WTC11 (cell line): Measurements from ENCODE around the gene DMBX1.

Source experiments
- CBFB ChIP-seq: sonication (generic); formaldehyde crosslinking; IDR thresholded peaks from 2 replicates; pipeline ENCODE4 v1.8.1; 2022; ENCODE audit warnings: mild to moderate bottlenecking, low read depth, missing genetic modification reagents
- ELF4 ChIP-seq: sonication (generic); formaldehyde crosslinking; IDR thresholded peaks from 2 replicates; pipeline ENCODE4 v1.8.1; 2022; ENCODE audit warnings: low read depth, mild to moderate bottlenecking, moderate library complexity, missing genetic modification reagents
- FOXP1 ChIP-seq: sonication (generic); formaldehyde crosslinking; IDR thresholded peaks from 2 replicates; pipeline ENCODE4 v1.8.0; 2022; ENCODE audit warnings: missing genetic modification reagents, mild to moderate bottlenecking, moderate library complexity, borderline replicate concordance
- GABPB1 ChIP-seq: sonication (generic); formaldehyde crosslinking; IDR thresholded peaks from 2 replicates; pipeline ENCODE4 v1.8.1; 2023; ENCODE audit warnings: mild to moderate bottlenecking, missing genetic modification reagents
- SP1 ChIP-seq: sonication (generic); formaldehyde crosslinking; conservative IDR thresholded peaks from 2 replicates; pipeline ENCODE4 v1.8.1; 2022; ENCODE audit warnings: missing genetic modification reagents
- TP53 ChIP-seq: sonication (generic); formaldehyde crosslinking; IDR thresholded peaks from 2 replicates; pipeline ENCODE4 v1.8.1; 2023; ENCODE audit warnings: mild to moderate bottlenecking, missing genetic modification reagents
- ZNF416 ChIP-seq: fragments of 250-450 bp; sonication (Bioruptor Pico); IDR thresholded peaks from 2 replicates; pipeline ENCODE4 v1.9.0; 2021; ENCODE audit warnings: mild to moderate bottlenecking, inconsistent platforms
- ZNF671 ChIP-seq: fragments of 250-450 bp; sonication (Bioruptor Pico); IDR thresholded peaks from 2 replicates; pipeline ENCODE4 v1.8.0; 2021; ENCODE audit warnings: mild to moderate bottlenecking
- TF ChIP-seq, protein P1 (sequence below): fragments of 200-600 bp; IDR thresholded peaks from 2 replicates; pipeline ENCODE4 v1.8.0; 2022; ENCODE audit warnings: antibody characterized with exemption
- TF ChIP-seq, protein P2 (sequence below): sonication (generic); formaldehyde crosslinking; IDR thresholded peaks from 2 replicates; pipeline ENCODE4 v1.8.0; 2022; ENCODE audit warnings: mild to moderate bottlenecking, missing genetic modification reagents
- TF ChIP-seq, protein P3 (sequence below): sonication (generic); formaldehyde crosslinking; IDR thresholded peaks from 2 replicates; pipeline ENCODE4 v1.8.1; 2022; ENCODE audit warnings: low read depth, missing genetic modification reagents, borderline replicate concordance
- TF ChIP-seq, protein P4 (sequence below): sonication (generic); formaldehyde crosslinking; conservative IDR thresholded peaks from 2 replicates; pipeline ENCODE4 v1.8.1; 2022; ENCODE audit warnings: mild to moderate bottlenecking, missing genetic modification reagents
- TF ChIP-seq, protein P5 (sequence below): sonication (generic); formaldehyde crosslinking; IDR thresholded peaks from 2 replicates; pipeline ENCODE4 v1.8.0; 2022; ENCODE audit warnings: mild to moderate bottlenecking, missing genetic modification reagents
- TF ChIP-seq, protein P6 (sequence below): sonication (generic); formaldehyde crosslinking; IDR thresholded peaks from 2 replicates; pipeline ENCODE4 v1.8.1; 2023; ENCODE audit warnings: mild to moderate bottlenecking, missing genetic modification reagents, moderate library complexity

DNA sequence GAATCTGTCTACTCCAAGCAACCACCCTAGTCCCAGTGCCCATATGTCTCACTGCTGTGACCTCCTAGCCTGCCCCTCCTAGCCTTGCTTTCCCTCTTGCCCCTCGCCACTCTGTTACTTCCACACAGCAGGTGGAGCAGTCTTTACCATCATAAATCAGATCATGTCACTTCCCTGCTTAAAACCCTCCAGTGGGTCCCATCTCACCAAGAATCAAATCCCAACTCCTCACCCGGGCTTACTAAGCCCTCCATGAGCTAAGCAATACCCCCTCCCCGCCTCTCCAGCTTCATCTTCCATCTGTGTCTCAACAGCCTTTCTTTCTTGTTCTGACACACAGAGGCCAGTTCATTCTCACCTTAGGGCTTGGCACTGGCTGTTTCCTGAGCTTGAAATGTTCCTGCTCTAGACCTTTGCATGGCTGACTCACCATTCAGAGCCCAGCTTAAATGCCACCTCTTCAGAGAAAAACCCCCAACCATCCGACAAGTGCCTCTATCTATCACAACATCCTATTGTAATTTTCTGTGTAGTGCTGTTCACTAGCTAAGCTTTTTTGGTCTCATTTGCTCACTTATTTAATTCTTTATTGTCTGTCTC is 39.5 kb downstream of the DMBX1 start:
- TF ChIP-seq CBFB (CRISPR knock-in tag) (no peak), ZNF671 (CRISPR knock-in tag) (no peak), ZNF416 (CRISPR knock-in tag) (no peak), GABPB1 (CRISPR knock-in tag) (no peak), TP53 (CRISPR knock-in tag) (no peak), ELF4 (CRISPR knock-in tag) (no peak), FOXP1 (CRISPR knock-in tag) (no peak), SP1 (CRISPR knock-in tag) (no peak)
- TF ChIP-seq, protein P1, sequence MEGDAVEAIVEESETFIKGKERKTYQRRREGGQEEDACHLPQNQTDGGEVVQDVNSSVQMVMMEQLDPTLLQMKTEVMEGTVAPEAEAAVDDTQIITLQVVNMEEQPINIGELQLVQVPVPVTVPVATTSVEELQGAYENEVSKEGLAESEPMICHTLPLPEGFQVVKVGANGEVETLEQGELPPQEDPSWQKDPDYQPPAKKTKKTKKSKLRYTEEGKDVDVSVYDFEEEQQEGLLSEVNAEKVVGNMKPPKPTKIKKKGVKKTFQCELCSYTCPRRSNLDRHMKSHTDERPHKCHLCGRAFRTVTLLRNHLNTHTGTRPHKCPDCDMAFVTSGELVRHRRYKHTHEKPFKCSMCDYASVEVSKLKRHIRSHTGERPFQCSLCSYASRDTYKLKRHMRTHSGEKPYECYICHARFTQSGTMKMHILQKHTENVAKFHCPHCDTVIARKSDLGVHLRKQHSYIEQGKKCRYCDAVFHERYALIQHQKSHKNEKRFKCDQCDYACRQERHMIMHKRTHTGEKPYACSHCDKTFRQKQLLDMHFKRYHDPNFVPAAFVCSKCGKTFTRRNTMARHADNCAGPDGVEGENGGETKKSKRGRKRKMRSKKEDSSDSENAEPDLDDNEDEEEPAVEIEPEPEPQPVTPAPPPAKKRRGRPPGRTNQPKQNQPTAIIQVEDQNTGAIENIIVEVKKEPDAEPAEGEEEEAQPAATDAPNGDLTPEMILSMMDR, result no peak
- TF ChIP-seq, protein P2, sequence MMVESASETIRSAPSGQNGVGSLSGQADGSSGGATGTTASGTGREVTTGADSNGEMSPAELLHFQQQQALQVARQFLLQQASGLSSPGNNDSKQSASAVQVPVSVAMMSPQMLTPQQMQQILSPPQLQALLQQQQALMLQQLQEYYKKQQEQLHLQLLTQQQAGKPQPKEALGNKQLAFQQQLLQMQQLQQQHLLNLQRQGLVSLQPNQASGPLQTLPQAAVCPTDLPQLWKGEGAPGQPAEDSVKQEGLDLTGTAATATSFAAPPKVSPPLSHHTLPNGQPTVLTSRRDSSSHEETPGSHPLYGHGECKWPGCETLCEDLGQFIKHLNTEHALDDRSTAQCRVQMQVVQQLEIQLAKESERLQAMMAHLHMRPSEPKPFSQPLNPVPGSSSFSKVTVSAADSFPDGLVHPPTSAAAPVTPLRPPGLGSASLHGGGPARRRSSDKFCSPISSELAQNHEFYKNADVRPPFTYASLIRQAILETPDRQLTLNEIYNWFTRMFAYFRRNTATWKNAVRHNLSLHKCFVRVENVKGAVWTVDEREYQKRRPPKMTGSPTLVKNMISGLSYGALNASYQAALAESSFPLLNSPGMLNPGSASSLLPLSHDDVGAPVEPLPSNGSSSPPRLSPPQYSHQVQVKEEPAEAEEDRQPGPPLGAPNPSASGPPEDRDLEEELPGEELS (CRISPR knock-in tag), result no peak
- TF ChIP-seq, protein P3, sequence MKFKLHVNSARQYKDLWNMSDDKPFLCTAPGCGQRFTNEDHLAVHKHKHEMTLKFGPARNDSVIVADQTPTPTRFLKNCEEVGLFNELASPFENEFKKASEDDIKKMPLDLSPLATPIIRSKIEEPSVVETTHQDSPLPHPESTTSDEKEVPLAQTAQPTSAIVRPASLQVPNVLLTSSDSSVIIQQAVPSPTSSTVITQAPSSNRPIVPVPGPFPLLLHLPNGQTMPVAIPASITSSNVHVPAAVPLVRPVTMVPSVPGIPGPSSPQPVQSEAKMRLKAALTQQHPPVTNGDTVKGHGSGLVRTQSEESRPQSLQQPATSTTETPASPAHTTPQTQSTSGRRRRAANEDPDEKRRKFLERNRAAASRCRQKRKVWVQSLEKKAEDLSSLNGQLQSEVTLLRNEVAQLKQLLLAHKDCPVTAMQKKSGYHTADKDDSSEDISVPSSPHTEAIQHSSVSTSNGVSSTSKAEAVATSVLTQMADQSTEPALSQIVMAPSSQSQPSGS (CRISPR knock-in tag), result no peak
- TF ChIP-seq, protein P4, sequence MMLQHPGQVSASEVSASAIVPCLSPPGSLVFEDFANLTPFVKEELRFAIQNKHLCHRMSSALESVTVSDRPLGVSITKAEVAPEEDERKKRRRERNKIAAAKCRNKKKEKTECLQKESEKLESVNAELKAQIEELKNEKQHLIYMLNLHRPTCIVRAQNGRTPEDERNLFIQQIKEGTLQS (CRISPR knock-in tag), result no peak
- TF ChIP-seq, protein P5, sequence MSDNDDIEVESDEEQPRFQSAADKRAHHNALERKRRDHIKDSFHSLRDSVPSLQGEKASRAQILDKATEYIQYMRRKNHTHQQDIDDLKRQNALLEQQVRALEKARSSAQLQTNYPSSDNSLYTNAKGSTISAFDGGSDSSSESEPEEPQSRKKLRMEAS (CRISPR knock-in tag), result no peak
- TF ChIP-seq, protein P6, sequence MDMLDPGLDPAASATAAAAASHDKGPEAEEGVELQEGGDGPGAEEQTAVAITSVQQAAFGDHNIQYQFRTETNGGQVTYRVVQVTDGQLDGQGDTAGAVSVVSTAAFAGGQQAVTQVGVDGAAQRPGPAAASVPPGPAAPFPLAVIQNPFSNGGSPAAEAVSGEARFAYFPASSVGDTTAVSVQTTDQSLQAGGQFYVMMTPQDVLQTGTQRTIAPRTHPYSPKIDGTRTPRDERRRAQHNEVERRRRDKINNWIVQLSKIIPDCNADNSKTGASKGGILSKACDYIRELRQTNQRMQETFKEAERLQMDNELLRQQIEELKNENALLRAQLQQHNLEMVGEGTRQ, result no peak
